Measurements from ENCODE around the gene UNC5C. TPM values are rescaled to one million over a fixed set of nuclear protein-coding genes. Genes with fewer than 3 reads are reported as not detected.

UNC5C gene
- total and polyA plus RNA-seq, 2 of the 4 experiments (the other 2 are of a cell fraction), result under 0.01 TPM

DNA sequence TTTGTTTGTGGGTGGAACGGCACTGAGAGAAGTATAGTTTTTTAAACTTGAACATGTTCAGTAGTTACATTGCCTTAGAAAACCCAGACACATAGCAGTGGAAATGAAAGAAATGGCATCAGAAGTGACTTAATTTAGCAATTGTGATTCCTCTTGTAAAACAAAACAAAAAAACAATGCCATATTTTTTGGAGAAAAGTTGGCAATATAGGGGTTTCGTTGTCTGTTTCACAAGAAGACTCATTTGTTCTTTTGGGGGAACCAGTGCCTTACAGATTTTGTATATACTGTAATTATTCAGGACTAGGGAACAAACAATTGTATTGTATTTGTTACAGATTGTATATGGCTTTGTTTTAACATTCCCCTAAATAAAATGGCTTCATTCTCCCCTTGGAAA, 390.7 kb downstream of the UNC5C start:
- in situ Hi-C loops (cut with MboI; ENCODE audit: low sequenced_read_pairs), result no loop called here
- CTCF ChIA-PET, result interaction anchor here (0.6 kb wide), 1 partner anchor 22 kb away, joined by 3 read pairs; no protein-coding TSS in a partner anchor

More for the DNA sequence above, 390.7 kb downstream of the UNC5C start:
- Histone ChIP-seq H3K18ac (ENCODE audit: low read depth, low read length) (no peak overlapping the region), H3K27me3 (ENCODE audit: control insufficient read depth, insufficient read depth, low read length) (no peaks in the 10 kb centered on the region; the same call in 1 of the 2 replicates), H3K27ac (ENCODE audit: insufficient read depth, low read length) (no peak overlapping the region), H3K56ac (ENCODE audit: extremely low read depth, insufficient read depth, low read length) (no peak overlapping the region), H4K8ac (ENCODE audit: low read depth in 2 of 2, low read length in 2 of 2) (no peak overlapping the region), H3K36me3 (ENCODE audit: control insufficient read depth, insufficient read depth, low read length) (no peaks in the 10 kb centered on the region), H3K79me1 (ENCODE audit: low read depth in 1 of 2, low read length in 2 of 2) (no peaks in the 10 kb centered on the region), H3K14ac (replicated peaks; ENCODE audit: low read depth, low read length) (no peak overlapping the region), H3K4ac (ENCODE audit: low read depth, low read length) (no peak overlapping the region), H3K4me1 (ENCODE audit: control insufficient read depth, insufficient read depth, low read length) (no peaks in the 10 kb centered on the region), H2BK15ac (ENCODE audit: low read depth, low read length) (no peak overlapping the region), H4K20me1 (ENCODE audit: insufficient read depth, low read length) (no peaks in the 10 kb centered on the region), H3K9me3 (ENCODE audit: control insufficient read depth, insufficient read depth, low read length) (no peaks in the 10 kb centered on the region), H2AK9ac (replicated peaks; ENCODE audit: low read depth, low read length, poor library complexity) (no peak overlapping the region), H3K9me1 (ENCODE audit: insufficient read depth, low read length) (no peaks in the 10 kb centered on the region), H3K9ac (ENCODE audit: low read depth, low read length) (no peak overlapping the region), H2AFZ (replicated peaks; ENCODE audit: low read length, poor library complexity) (no peak overlapping the region), H4K5ac (ENCODE audit: low read depth, low read length) (no peak overlapping the region), H2BK5ac (ENCODE audit: low read depth, low read length, poor library complexity, severe bottlenecking) (no peak overlapping the region), H3K4me3 (ENCODE audit: insufficient read depth, low read depth, low read length) (no peak overlapping the region), H2BK20ac (ENCODE audit: low read depth, low read length) (no peak overlapping the region), H2AK5ac (ENCODE audit: low read depth, low read length) (no peak overlapping the region), H4K91ac (ENCODE audit: insufficient read depth, low read depth, low read length) (no peak overlapping the region), H2BK120ac (ENCODE audit: low read depth, low read length) (no peak overlapping the region), H3K23ac (ENCODE audit: low read depth, low read length) (no peak overlapping the region), H3K4me2 (ENCODE audit: low read depth, low read length) (no peak overlapping the region)
- intact Hi-C loops (cut with micrococcal nuclease) (no loop called here), dilution Hi-C loops (cut with HindIII; ENCODE audit: low sequenced_read_pairs, unreplicated experiment) (no loop called here)
- POLR2A ChIA-PET (ENCODE audit: unreplicated experiment), result no interaction called here
- WGBS, 2 experiments (ENCODE audit: extremely low coverage in 2 of 2, insufficient read length in 1 of 2), result no CpG with 5 or more reads among the region's 2 CpGs
- no TSS peak for BruUV-seq (replicated peaks)
- no peak for DNase-seq
- ATAC-seq (ENCODE audit: low read depth), result no peak
- TF ChIP-seq, protein P1, sequence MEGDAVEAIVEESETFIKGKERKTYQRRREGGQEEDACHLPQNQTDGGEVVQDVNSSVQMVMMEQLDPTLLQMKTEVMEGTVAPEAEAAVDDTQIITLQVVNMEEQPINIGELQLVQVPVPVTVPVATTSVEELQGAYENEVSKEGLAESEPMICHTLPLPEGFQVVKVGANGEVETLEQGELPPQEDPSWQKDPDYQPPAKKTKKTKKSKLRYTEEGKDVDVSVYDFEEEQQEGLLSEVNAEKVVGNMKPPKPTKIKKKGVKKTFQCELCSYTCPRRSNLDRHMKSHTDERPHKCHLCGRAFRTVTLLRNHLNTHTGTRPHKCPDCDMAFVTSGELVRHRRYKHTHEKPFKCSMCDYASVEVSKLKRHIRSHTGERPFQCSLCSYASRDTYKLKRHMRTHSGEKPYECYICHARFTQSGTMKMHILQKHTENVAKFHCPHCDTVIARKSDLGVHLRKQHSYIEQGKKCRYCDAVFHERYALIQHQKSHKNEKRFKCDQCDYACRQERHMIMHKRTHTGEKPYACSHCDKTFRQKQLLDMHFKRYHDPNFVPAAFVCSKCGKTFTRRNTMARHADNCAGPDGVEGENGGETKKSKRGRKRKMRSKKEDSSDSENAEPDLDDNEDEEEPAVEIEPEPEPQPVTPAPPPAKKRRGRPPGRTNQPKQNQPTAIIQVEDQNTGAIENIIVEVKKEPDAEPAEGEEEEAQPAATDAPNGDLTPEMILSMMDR (conservative IDR thresholded peaks at IDR 0.05; ENCODE audit: low read depth, low read length), result no peak
- no peak for TF ChIP-seq FOS (IDR thresholded peaks at IDR 0.05; ENCODE audit: low read depth, low read length)
- TF ChIP-seq, protein P2, sequence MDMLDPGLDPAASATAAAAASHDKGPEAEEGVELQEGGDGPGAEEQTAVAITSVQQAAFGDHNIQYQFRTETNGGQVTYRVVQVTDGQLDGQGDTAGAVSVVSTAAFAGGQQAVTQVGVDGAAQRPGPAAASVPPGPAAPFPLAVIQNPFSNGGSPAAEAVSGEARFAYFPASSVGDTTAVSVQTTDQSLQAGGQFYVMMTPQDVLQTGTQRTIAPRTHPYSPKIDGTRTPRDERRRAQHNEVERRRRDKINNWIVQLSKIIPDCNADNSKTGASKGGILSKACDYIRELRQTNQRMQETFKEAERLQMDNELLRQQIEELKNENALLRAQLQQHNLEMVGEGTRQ (IDR thresholded peaks at IDR 0.05; ENCODE audit: low read depth, low read length), result no peak
- no peak for TF ChIP-seq POLR2A (IDR thresholded peaks at IDR 0.05; ENCODE audit: low read depth, low read length)
- TF ChIP-seq NFE2L2 (IDR thresholded peaks at IDR 0.05; ENCODE audit: low read depth, low read length), result no peak
- TF ChIP-seq CEBPB (IDR thresholded peaks at IDR 0.05; ENCODE audit: low read depth, low read length), result no peak
- TF ChIP-seq MAZ (IDR thresholded peaks at IDR 0.05; ENCODE audit: borderline replicate concordance, low read depth, low read length), result no peak
- no peak for TF ChIP-seq SMC3 (IDR thresholded peaks at IDR 0.05; ENCODE audit: low read depth, low read length)
- no peak for TF ChIP-seq MXI1 (IDR thresholded peaks at IDR 0.05; ENCODE audit: borderline replicate concordance, low read depth, low read length)
- TF ChIP-seq RAD21 (IDR thresholded peaks at IDR 0.05; ENCODE audit: low read length), result no peak
- no peak for TF ChIP-seq BHLHE40 (IDR thresholded peaks at IDR 0.05; ENCODE audit: low read depth, low read length)
- no peak for TF ChIP-seq MAFK (IDR thresholded peaks at IDR 0.05; ENCODE audit: low read depth, low read length)
